ENCODE data around the gene HPGDS. TPM values are rescaled to one million over a fixed set of nuclear protein-coding genes. Genes with fewer than 3 reads are reported as not detected.
A peak's percentile ranks its signal among the peaks of the same experiment; 100 is the strongest.
"Not testable (repeated sequence)": the region's sequence is repeated elsewhere in the genome, so short reads cannot be mapped to it uniquely, and the experiment has no call there.

HPGDS gene
- total RNA-seq, 1 donor, result not detected

DNA sequence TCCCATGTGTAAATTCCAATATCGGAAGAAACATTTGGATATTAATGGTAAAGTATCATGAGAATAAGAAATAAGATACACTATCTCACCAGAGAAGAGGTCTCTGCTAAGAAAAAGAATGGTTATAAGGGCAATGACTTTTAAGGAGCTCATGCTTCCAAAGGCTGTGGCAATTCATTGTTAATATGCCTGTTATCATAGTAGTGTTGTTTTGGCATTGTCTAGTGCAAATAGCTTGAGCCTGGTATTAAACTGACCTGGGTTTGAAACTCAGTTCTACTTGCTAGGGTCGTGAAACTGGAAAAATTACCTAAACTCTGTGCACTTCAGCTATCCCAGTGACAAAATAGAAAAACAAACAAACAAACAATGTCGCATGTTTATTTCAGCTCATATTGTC is 8.8 kb downstream of the HPGDS start:
- no peak overlapping the region for H3K4me3 ChIP-seq (ENCODE audit: low read depth, low read length)
- TF ChIP-seq, protein P1, sequence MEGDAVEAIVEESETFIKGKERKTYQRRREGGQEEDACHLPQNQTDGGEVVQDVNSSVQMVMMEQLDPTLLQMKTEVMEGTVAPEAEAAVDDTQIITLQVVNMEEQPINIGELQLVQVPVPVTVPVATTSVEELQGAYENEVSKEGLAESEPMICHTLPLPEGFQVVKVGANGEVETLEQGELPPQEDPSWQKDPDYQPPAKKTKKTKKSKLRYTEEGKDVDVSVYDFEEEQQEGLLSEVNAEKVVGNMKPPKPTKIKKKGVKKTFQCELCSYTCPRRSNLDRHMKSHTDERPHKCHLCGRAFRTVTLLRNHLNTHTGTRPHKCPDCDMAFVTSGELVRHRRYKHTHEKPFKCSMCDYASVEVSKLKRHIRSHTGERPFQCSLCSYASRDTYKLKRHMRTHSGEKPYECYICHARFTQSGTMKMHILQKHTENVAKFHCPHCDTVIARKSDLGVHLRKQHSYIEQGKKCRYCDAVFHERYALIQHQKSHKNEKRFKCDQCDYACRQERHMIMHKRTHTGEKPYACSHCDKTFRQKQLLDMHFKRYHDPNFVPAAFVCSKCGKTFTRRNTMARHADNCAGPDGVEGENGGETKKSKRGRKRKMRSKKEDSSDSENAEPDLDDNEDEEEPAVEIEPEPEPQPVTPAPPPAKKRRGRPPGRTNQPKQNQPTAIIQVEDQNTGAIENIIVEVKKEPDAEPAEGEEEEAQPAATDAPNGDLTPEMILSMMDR (IDR thresholded peaks at IDR 0.05; ENCODE audit: insufficient read depth, low read depth, low read length), result no peak
- no peak for DNase-seq (ENCODE audit: low read depth)

DNA sequence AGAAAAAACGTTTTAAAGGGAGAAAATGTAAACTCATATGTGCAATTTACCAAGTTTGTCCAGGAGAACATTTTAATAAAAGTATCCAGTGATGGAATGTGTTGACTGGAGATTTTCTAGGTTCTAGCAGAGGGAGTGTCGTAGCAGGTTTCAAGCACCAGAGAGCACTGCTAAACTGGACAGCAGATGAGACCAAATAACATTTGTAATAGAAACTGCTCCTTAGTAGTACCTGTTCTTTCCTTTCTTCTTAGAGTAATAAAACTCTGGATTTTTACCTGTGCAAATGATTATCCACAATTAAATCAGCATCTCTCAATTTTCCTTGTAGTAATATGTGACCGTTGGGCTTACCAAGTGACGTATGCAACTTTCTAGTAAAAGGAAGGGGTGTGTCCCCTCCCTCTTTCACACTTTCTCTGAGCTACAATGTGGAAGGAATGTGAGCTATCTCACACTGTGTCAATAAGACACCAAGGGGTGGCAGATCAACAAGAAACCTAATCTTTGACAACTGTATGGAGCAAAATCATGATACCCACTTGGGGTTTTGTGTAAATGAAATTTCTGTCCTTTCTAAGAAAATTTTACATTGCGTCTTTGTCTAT is 9.5 kb downstream of the HPGDS start:
- TF ChIP-seq, protein P1 (IDR thresholded peaks at IDR 0.05; ENCODE audit: insufficient read depth, low read depth, low read length), result peak; percentile 55
- H3K4me3 ChIP-seq (ENCODE audit: low read depth, low read length), result no peak overlapping the region
- peak; percentile 12 for DNase-seq (ENCODE audit: low read depth)

DNA sequence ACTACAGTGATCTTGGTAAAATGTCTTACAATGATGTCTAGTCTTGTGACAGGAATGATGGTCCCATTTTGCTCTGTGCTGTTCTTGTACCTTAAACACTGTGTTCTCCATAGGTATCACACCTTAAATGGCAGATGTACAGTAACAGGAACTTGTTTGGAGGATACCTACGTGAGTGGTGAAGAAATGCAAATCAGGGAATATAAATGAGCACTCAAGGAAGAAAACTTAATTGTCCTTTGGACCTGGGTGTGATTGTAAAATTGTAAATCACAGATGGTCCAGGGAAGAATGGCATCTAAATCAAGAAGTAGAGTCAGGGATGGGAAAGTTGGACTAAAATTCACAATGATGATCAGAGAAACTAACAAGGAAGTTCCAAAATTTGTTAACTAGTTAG is 12.7 kb downstream of the HPGDS start:
- DNase-seq (ENCODE audit: low read depth), result no peak
- no peak overlapping the region for H3K4me3 ChIP-seq (ENCODE audit: low read depth, low read length)
- TF ChIP-seq, protein P1 (IDR thresholded peaks at IDR 0.05; ENCODE audit: insufficient read depth, low read depth, low read length), result no peak

DNA sequence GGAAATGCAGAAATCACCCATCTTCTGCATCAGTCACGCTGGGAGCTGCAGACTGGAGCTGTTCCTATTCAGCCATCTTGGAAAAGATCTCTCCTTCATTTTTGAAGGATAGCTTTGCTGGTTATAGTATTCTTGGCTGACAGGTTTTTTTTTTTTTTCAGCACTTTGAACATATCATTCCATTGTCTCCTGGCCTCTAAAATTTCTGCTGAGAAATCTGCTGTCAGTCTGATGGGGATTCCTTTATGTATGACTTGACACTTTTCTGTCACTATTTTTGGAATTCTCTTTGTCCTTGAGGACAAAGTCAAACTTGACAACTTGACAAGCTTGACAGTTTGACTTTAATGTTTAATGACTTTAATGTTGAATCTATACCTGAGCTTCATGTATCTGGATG is 16.8 kb downstream of the HPGDS start:
- DNase-seq (ENCODE audit: low read depth), result no peak
- TF ChIP-seq, protein P1 (IDR thresholded peaks at IDR 0.05; ENCODE audit: insufficient read depth, low read depth, low read length), result no peak
- no peak overlapping the region for H3K4me3 ChIP-seq (ENCODE audit: low read depth, low read length)

DNA sequence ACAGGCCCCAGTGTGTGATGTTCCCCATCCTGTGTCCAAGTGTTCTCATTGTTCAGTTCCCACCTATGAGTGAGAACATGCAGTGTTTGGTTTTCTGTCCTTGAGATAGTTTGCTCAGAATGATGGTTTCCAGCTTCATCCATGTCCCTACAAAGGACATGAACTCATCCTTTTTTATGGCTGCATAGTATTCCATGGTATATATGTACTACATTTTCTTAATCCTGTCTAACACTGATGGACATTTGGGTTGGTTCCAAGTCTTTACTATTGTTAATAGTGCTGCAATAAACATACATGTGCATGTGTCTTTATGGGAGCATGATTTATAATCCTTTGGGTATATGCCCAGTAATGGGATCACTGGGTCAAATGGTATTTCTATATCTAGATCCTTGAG is 22.7 kb downstream of the HPGDS start:
- not testable (repeated sequence) for H3K4me3 ChIP-seq (ENCODE audit: low read depth, low read length); DNase-seq (ENCODE audit: low read depth)

DNA sequence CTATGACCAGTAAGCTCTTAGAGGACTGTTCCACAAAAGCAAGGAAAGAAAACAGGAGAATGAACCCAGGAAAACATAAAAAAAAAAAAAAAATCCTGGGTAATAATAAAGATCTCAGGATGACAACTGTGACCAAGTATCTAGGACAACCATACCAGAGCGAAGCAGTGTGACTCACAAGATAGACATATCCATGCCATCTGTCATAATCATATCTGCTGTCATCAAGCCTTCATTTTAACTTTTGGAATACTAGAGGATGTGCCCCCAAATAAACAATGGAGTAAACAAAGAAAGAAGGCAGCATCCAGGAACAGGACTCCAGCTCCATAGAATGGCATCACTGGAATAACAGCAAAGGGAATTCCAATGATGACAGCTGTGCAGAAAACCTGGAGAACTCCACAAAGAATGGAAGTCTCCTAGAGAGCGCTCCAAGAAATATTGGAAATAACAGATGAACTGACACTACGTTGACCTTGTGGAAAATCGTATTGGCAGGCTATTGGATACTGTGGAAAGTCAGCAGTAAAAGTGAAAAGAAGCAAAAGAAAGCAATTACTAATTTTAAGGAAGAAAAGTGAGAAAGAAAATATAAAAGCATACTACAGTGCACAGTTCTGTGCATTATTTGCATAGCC is 35.3 kb downstream of the HPGDS start:
- no peak overlapping the region for H3K4me3 ChIP-seq (ENCODE audit: low read depth, low read length)
- no peak for DNase-seq (ENCODE audit: low read depth)
- TF ChIP-seq, protein P1 (IDR thresholded peaks at IDR 0.05; ENCODE audit: insufficient read depth, low read depth, low read length), result no peak

DNA sequence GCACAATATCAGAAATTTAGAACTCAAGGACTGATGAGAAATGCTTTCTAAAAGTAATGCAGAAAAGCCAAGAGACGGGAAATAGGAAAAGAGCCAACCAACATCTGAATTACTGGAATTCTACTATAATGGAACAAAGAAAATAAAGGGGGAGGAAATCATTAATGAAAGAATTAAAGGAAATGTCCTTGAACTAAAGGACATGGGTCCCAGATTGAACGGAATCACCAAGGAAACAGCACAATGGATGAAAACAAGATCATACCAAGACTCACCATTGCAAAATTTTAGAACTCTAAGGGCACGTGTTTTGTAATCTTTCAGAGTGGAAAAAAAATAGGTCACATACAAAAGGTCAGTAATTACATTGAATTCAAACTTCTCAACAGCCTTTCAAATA is 35.9 kb downstream of the HPGDS start:
- DNase-seq (ENCODE audit: low read depth), result peak; percentile 20

More for the DNA sequence above, 35.9 kb downstream of the HPGDS start:
- no peak overlapping the region for H3K4me3 ChIP-seq (ENCODE audit: low read depth, low read length)
- TF ChIP-seq, protein P1 (IDR thresholded peaks at IDR 0.05; ENCODE audit: insufficient read depth, low read depth, low read length), result no peak
